Naive thymus-derived CD4-positive, alpha-beta T cell (primary cell): Measurements from ENCODE around the gene PODN. TPM values are rescaled to one million over a fixed set of nuclear protein-coding genes. Genes with fewer than 3 reads are reported as not detected.

ENCODE experiments used
- ATAC-seq: fragments of 150-1000 bp; cut with Tn5 transposase; 2 replicates; pipeline ENCODE4 v1.10.0; 2021; ENCODE audit warnings: mild to moderate bottlenecking, moderate library complexity
- CTCF ChIA-PET: fragments of 350-600 bp; sonication (Branson Sonifier 250); formaldehyde crosslinking; loops from one replicate; lab custom pipeline; 2021; ENCODE audit warnings: antibody characterized with exemption; lab: Charles Lee
- POLR2A ChIA-PET: fragments of 350-600 bp; sonication (Branson Sonifier 250); formaldehyde crosslinking; loops from one replicate; lab custom pipeline; 2021; ENCODE audit warnings: antibody characterized with exemption, inconsistent platforms; lab: Charles Lee
- DNase-seq, 9 donors: peaks; one replicate each; pipeline versions ENCODE4 v3.0.0 to v3.0.0-alpha.2; 2020 to 2022; ENCODE audit warnings: mixed read lengths in 1 of 9
- H3K27ac ChIP-seq: one replicate; pipeline ENCODE4 v1.7.0; 2013; ENCODE audit warnings: mild to moderate bottlenecking, low read depth, low read length, moderate library complexity
- H3K27me3 ChIP-seq, 2 donors: one replicate each; pipeline ENCODE4 v1.7.0; 2013; ENCODE audit warnings: low read length in 2 of 2, mild to moderate bottlenecking in 2 of 2, moderate library complexity in 2 of 2; ENCODE audit not compliant: control insufficient read depth in 2 of 2, insufficient read depth in 2 of 2
- H3K36me3 ChIP-seq, 3 experiments: 1 replicate in 2 of 3; 2 replicates in 1 of 3; pipeline ENCODE4 v1.7.0; 2013; ENCODE audit warnings: low read length in 3 of 3, mild to moderate bottlenecking in 3 of 3, moderate library complexity in 1 of 3; ENCODE audit not compliant: insufficient read depth in 3 of 3, control insufficient read depth in 2 of 3
- H3K4me1 ChIP-seq, 2 donors: one replicate each; pipeline ENCODE4 v1.7.0; 2013; ENCODE audit warnings: low read length in 2 of 2, mild to moderate bottlenecking in 2 of 2, moderate library complexity in 1 of 2; ENCODE audit not compliant: control insufficient read depth in 2 of 2, insufficient read depth in 2 of 2
- H3K4me3 ChIP-seq: 2 replicates; pipeline ENCODE4 v1.7.0; 2013; ENCODE audit warnings: mild to moderate bottlenecking, low read length
- H3K9me3 ChIP-seq, 3 experiments: 1 replicate in 2 of 3; 2 replicates in 1 of 3; pipeline ENCODE4 v1.7.0; 2013; ENCODE audit warnings: low read length in 3 of 3; ENCODE audit not compliant: control insufficient read depth in 2 of 3
- H3K27ac Mint-ChIP-seq, 9 donors: one replicate each; pipeline ENCODE4 v1.8.0; 2020 to 2022; ENCODE audit warnings: mixed read lengths in 9 of 9, mild to moderate bottlenecking in 8 of 9, moderate library complexity in 5 of 9, inconsistent platforms in 2 of 9
- H3K27me3 Mint-ChIP-seq, 5 donors: one replicate each; pipeline ENCODE4 v1.8.0; 2021 to 2022; ENCODE audit warnings: mixed read lengths in 5 of 5, mild to moderate bottlenecking in 1 of 5
- H3K36me3 Mint-ChIP-seq, 5 donors: one replicate each; pipeline ENCODE4 v1.8.0; 2020 to 2022; ENCODE audit warnings: mixed read lengths in 5 of 5, mild to moderate bottlenecking in 3 of 5, inconsistent platforms in 1 of 5
- H3K4me1 Mint-ChIP-seq, 7 donors: one replicate each; pipeline ENCODE4 v1.8.0; 2020 to 2022; ENCODE audit warnings: mixed read lengths in 7 of 7, mild to moderate bottlenecking in 3 of 7, inconsistent platforms in 1 of 7
- H3K4me3 Mint-ChIP-seq, 10 donors: one replicate each; pipeline ENCODE4 v1.8.0; 2020 to 2022; ENCODE audit warnings: mild to moderate bottlenecking in 10 of 10, mixed read lengths in 10 of 10, moderate library complexity in 6 of 10, inconsistent platforms in 2 of 10
- H3K9me3 Mint-ChIP-seq, 11 donors: one replicate each; pipeline ENCODE4 v1.8.0; 2020 to 2022; ENCODE audit warnings: mixed read lengths in 11 of 11, mild to moderate bottlenecking in 4 of 11, inconsistent platforms in 1 of 11, moderate library complexity in 1 of 11
- intact Hi-C, 2 donors: fragments of 100-400 bp; cut with micrococcal nuclease; formaldehyde crosslinking; loops; one replicate each; pipeline ENCODE4 v1.15.1; 2023
- polyA plus RNA-seq, 2 donors: library from polyadenylated mRNA; unstranded; fragments of 300-500 nt; fragmentation: Illumina TruSeq; gene quantifications; one replicate each; pipeline ENCODE4 v1.2.3, GENCODE V29; 2021
- total RNA-seq, 6 experiments: library from RNA in 5 of 6; stranded (reverse) in 5 of 6; gene quantifications; 1 replicate in 5 of 6; 2 replicates in 1 of 6; pipeline ENCODE4 v1.2.3 and lab custom pipeline; 2021 to 2026

PODN gene
- total and polyA plus RNA-seq, 7 experiments from 2014 or later = 0.88 TPM; not detected in 6

DNA sequence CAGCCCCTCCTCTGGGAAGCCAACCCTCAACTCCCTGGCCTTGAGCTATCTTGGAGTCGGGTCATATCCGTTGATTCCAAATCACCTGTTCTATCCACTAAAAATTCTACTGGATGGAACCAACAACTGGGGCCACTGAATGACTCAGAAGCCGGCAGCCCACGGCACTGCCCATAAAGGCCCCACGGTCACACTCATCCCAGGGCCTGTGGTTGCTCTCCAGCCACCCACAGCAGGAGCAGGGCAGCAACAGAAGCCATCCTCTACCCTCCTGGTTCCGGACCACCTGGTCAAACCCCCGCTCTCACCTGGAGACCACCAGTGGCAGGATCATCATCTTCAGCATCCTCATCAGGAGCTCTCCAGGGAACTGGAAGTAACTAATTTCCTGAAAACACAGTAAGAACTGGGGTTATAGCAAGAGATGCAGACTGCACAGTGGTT, 72.1 kb downstream of the PODN start:
- H3K27ac Mint-ChIP-seq = no peak overlapping the region
- peaks cover 0 to 3% (median 0%) of the 10 kb centered on the region in 7 donors for H3K4me1 Mint-ChIP-seq
- no peaks in the 10 kb centered on the region for H3K36me3 ChIP-seq
- H3K27ac ChIP-seq = no peak overlapping the region
- ATAC-seq = no peak
- peaks cover 0 to 20% of the 10 kb centered on the region in 2 donors for H3K4me1 ChIP-seq
- intact Hi-C loops = no loop called here
- no peak for DNase-seq
- ChIA-PET POLR2A (no interaction called here), CTCF (no interaction called here)
- H3K27me3 ChIP-seq = no peaks in the 10 kb centered on the region
- no peaks in the 10 kb centered on the region for H3K27me3 Mint-ChIP-seq
- peaks cover 3 to 13% (median 7%) of the 10 kb centered on the region in 11 donors for H3K9me3 Mint-ChIP-seq
- H3K9me3 ChIP-seq = peaks cover 0 to 10% (median 0%) of the 10 kb centered on the region in 3 experiments
- H3K36me3 Mint-ChIP-seq = peaks cover 0 to 5% (median 4%) of the 10 kb centered on the region in 5 donors
- no peak overlapping the region for H3K4me3 Mint-ChIP-seq
- no peak overlapping the region for H3K4me3 ChIP-seq

Other genes starting within 250 kb of the PODN start
- under 1 TPM in 3 of 5 experiments, not detected in 2; 0.07 to 0.27 (median 0.12) TPM for gene ZYG11A, start 219.5 kb upstream of the PODN start, total RNA-seq
- gene ZYG11A, start 219.5 kb upstream of the PODN start, polyA plus RNA-seq = not detected
- 100 to 1,000 TPM in 4 of 5 experiments, 10 to 100 TPM in 1; 77.6 to 200 (median 194) TPM for gene ECHDC2, start 140.5 kb upstream of the PODN start, total RNA-seq
- 10 to 100 TPM; 31.8 to 33.0 TPM for gene ECHDC2, start 140.5 kb upstream of the PODN start, polyA plus RNA-seq
- 10 to 100 TPM; 39.4 to 88.7 (median 48.3) TPM for gene SCP2, start 134.9 kb upstream of the PODN start, total RNA-seq
- gene SCP2, start 134.9 kb upstream of the PODN start, polyA plus RNA-seq = 100 to 1,000 TPM; 105 to 163 TPM
- 1 to 10 TPM in 1 of 5 experiments, under 1 TPM in 1, not detected in 3; 0.16 to 1.8 TPM for gene SLC1A7, start 80.4 kb downstream of the PODN start, total RNA-seq
- not detected for gene SLC1A7, start 80.4 kb downstream of the PODN start, polyA plus RNA-seq
- 10 to 100 TPM in 4 of 5 experiments, 1 to 10 TPM in 1; 8.8 to 23.0 (median 13.4) TPM for gene CPT2, start 134.6 kb downstream of the PODN start, total RNA-seq
- gene CPT2, start 134.6 kb downstream of the PODN start, polyA plus RNA-seq = 10 to 100 TPM; 18.7 to 23.2 TPM
- gene CZIB, start 158.4 kb downstream of the PODN start, total RNA-seq = 10 to 100 TPM; 41.9 to 94.9 (median 51.4) TPM
- gene CZIB, start 158.4 kb downstream of the PODN start, polyA plus RNA-seq = 10 to 100 TPM; 77.5 to 80.1 TPM
- gene MAGOH, start 176.3 kb downstream of the PODN start, total RNA-seq = 10 to 100 TPM; 37.7 to 76.7 (median 52.3) TPM
- 100 to 1,000 TPM in 1 of 2 donors, 10 to 100 TPM in 1; 97.2 to 108 TPM for gene MAGOH, start 176.3 kb downstream of the PODN start, polyA plus RNA-seq